Gastrocnemius medialis (tissue), 4 donors: ENCODE measurements around the gene LYPD1.

Experiments
- POLR2A ChIP-seq, 2 donors: fragments of 450-650 bp; IDR thresholded peaks; one replicate each; pipeline ENCODE4 v1.6.1; 2017; ENCODE audit warnings: antibody characterized with exemption in 2 of 2, mild to moderate bottlenecking in 2 of 2, moderate library complexity in 2 of 2
- TF ChIP-seq, protein P1 (sequence below), 5 experiments: fragments of 450-650 bp in 3 of 5; fragments of 200-600 bp in 2 of 5; sonication (generic) in 2 of 5; IDR thresholded peaks in 4 of 5; conservative IDR thresholded peaks in 1 of 5; 1 replicate in 4 of 5; 2 replicates in 1 of 5; pipeline ENCODE4 v1.5.1; 2016 to 2019; ENCODE audit warnings: antibody characterized with exemption in 5 of 5, mild to moderate bottlenecking in 3 of 5, moderate library complexity in 3 of 5

- TF ChIP-seq, protein P1, sequence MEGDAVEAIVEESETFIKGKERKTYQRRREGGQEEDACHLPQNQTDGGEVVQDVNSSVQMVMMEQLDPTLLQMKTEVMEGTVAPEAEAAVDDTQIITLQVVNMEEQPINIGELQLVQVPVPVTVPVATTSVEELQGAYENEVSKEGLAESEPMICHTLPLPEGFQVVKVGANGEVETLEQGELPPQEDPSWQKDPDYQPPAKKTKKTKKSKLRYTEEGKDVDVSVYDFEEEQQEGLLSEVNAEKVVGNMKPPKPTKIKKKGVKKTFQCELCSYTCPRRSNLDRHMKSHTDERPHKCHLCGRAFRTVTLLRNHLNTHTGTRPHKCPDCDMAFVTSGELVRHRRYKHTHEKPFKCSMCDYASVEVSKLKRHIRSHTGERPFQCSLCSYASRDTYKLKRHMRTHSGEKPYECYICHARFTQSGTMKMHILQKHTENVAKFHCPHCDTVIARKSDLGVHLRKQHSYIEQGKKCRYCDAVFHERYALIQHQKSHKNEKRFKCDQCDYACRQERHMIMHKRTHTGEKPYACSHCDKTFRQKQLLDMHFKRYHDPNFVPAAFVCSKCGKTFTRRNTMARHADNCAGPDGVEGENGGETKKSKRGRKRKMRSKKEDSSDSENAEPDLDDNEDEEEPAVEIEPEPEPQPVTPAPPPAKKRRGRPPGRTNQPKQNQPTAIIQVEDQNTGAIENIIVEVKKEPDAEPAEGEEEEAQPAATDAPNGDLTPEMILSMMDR (IDR thresholded peaks at IDR 0.05 in 4 of 5, conservative IDR thresholded peaks at IDR 0.05 in 1 of 5): no peak
- no peak for TF ChIP-seq POLR2A (IDR thresholded peaks at IDR 0.05)
Observed at GRCh38 chr2:132632000-132632649, 37.9 kb downstream of the LYPD1 start.
